HEK293 (cell line): Measurements from ENCODE around the gene UCK2.

Experiments
- CTCF ChIA-PET: fragments of 350-600 bp; formaldehyde crosslinking; extraction: SDS; loops from one replicate; lab custom pipeline; 2021; ENCODE audit warnings: antibody characterized with exemption; lab: Yijun Ruan, JAX
- POLR2A ChIA-PET: fragments of 300-600 bp; formaldehyde crosslinking; extraction: SDS; loops from one replicate; lab custom pipeline; 2020; ENCODE audit warnings: antibody characterized with exemption, inconsistent platforms; lab: Yijun Ruan, JAX
- H3K27ac ChIP-seq: fragments of 200-500 bp; sonication (Bioruptor generic); 2 replicates; pipeline ENCODE4 v1.5.1; 2014; ENCODE audit warnings: low read depth, low read length, control low read depth, inconsistent platforms; ENCODE audit errors: extremely low read depth
- H3K36me3 ChIP-seq, 2 experiments: fragments of 200-500 bp in 1 of 2; sonication (Bioruptor generic) in 1 of 2; 1 replicate in 1 of 2; 2 replicates in 1 of 2; pipeline ENCODE4 v1.5.1; 2014 to 2017; ENCODE audit warnings: inconsistent platforms in 2 of 2, low read length in 2 of 2; ENCODE audit not compliant: control insufficient read depth in 2 of 2, insufficient read depth in 1 of 2
- H3K4me1 ChIP-seq: fragments of 200-500 bp; sonication (Bioruptor generic); 2 replicates; pipeline ENCODE4 v1.5.1; 2014; ENCODE audit warnings: mild to moderate bottlenecking, low read length, inconsistent platforms; ENCODE audit not compliant: control insufficient read depth, insufficient read depth
- H3K4me3 ChIP-seq: 2 replicates; pipeline ENCODE4 v1.5.1; 2011; ENCODE audit warnings: low read depth, mild to moderate bottlenecking, control low read depth, low read length, moderate library complexity
- H3K9me3 ChIP-seq: fragments of 200-500 bp; sonication (Bioruptor generic); 2 replicates; pipeline ENCODE4 v1.5.1; 2014; ENCODE audit warnings: low read depth, low read length, inconsistent platforms; ENCODE audit not compliant: control insufficient read depth, insufficient read depth
- HOXD13 ChIP-seq: sonication (generic); formaldehyde crosslinking; IDR thresholded peaks from 2 replicates; pipeline ENCODE4 v1.8.0; 2022; ENCODE audit warnings: missing genetic modification reagents, borderline replicate concordance
- REPIN1 ChIP-seq: fragments of 450-650 bp; formaldehyde crosslinking; IDR thresholded peaks from 2 replicates; pipeline ENCODE4 v1.5.1; 2017; ENCODE audit warnings: missing biosample characterization, missing genetic modification characterization, low read depth
- TCF7L2 ChIP-seq: IDR thresholded peaks from 2 replicates; pipeline ENCODE4 v1.6.1; 2011; ENCODE audit warnings: low read depth, mild to moderate bottlenecking, inconsistent platforms, low read length, moderate library complexity, borderline replicate concordance
- TRIM28 ChIP-seq: IDR thresholded peaks from 2 replicates; pipeline ENCODE4 v1.6.1; 2011; ENCODE audit warnings: low read length, control low read depth, borderline replicate concordance
- ZBTB7A ChIP-seq: fragments of 450-650 bp; formaldehyde crosslinking; IDR thresholded peaks from 2 replicates; pipeline ENCODE4 v1.5.1; 2016; ENCODE audit warnings: low read depth, missing biosample characterization, missing genetic modification characterization
- ZEB2 ChIP-seq: fragments of 450-650 bp; formaldehyde crosslinking; IDR thresholded peaks from 2 replicates; pipeline ENCODE4 v1.5.1; 2016; ENCODE audit warnings: missing biosample characterization, missing genetic modification characterization
- ZNF114 ChIP-seq: fragments of 450-650 bp; formaldehyde crosslinking; IDR thresholded peaks from 2 replicates; pipeline ENCODE4 v1.5.0; 2017; ENCODE audit warnings: missing biosample characterization, missing genetic modification characterization
- ZNF211 ChIP-seq: fragments of 450-650 bp; formaldehyde crosslinking; IDR thresholded peaks from 2 replicates; pipeline ENCODE4 v1.5.1; 2016; ENCODE audit warnings: low read depth, missing biosample characterization, missing genetic modification characterization
- ZNF341 ChIP-seq: fragments of 450-650 bp; formaldehyde crosslinking; IDR thresholded peaks from 2 replicates; pipeline ENCODE4; 2016; ENCODE audit warnings: low read depth, missing biosample characterization, missing genetic modification characterization
- ZNF544 ChIP-seq: fragments of 450-650 bp; formaldehyde crosslinking; IDR thresholded peaks from 2 replicates; pipeline ENCODE4 v1.5.0; 2017; ENCODE audit warnings: missing biosample characterization, missing genetic modification characterization
- ZNF560 ChIP-seq: fragments of 450-650 bp; formaldehyde crosslinking; IDR thresholded peaks from 2 replicates; pipeline ENCODE4 v1.5.1; 2017; ENCODE audit warnings: missing biosample characterization, missing genetic modification characterization, borderline replicate concordance
- ZNF670 ChIP-seq: fragments of 450-650 bp; formaldehyde crosslinking; IDR thresholded peaks from 2 replicates; pipeline ENCODE4 v1.5.1; 2016; ENCODE audit warnings: missing biosample characterization, missing genetic modification characterization, low read depth
- ZSCAN30 ChIP-seq: fragments of 450-650 bp; IDR thresholded peaks from 2 replicates; pipeline ENCODE4 v1.5.1; 2018; ENCODE audit warnings: missing biosample characterization, mild to moderate bottlenecking, missing genetic modification characterization, moderate library complexity
- TF ChIP-seq, protein P1 (sequence below): fragments of 450-650 bp; formaldehyde crosslinking; IDR thresholded peaks from 2 replicates; pipeline ENCODE4 v1.5.1; 2016; ENCODE audit warnings: missing biosample characterization, missing genetic modification characterization, borderline replicate concordance
- TF ChIP-seq, protein P2 (sequence below): fragments of 450-650 bp; formaldehyde crosslinking; IDR thresholded peaks from 2 replicates; pipeline ENCODE4 v1.5.1; 2016; ENCODE audit warnings: missing biosample characterization, missing genetic modification characterization

The UCK2 gene

DNA sequence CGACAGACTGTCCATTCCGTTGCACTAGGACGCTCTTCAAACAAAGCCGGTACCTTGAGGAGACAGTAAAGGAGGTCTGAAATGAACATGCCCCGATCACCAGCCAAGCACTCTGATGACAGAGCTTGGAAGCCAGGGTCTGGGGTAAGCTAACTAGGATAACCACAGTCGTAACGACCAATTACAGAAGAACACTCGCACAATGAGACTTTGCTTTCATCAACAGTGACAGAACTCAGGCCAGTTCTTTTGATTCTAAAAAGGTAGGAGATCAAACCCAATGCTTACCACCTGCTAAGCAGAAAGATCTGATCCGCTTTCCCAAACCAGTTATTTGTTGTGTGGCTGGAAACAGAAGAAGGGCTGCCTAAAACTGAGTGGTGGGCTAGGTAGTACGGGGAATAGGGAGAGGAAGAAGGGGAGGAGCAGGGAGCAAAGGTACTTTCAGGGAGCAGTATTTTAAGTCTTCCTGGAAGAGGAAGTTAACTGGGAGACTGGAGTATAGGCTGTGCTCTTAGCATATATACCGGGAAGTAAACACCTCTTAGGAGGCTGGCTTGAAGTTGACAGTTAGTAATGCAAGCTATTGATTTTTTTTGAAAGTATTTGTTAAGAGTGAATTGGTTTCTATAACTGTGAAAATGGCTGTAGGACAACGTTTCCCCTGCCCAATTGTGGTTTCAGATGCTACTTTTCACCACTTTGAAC, 38.4 kb downstream of the UCK2 start:
- ChIA-PET CTCF (no interaction called here), POLR2A (no interaction called here)
- no peaks in the 10 kb centered on the region for H3K9me3 ChIP-seq
- peaks cover 4% of the 10 kb centered on the region; the same call in 1 of the 2 replicates for H3K4me1 ChIP-seq
- no peak overlapping the region for H3K4me3 ChIP-seq
- no peak for TF ChIP-seq ZNF560
- no peak for TF ChIP-seq HOXD13 (CRISPR knock-in tag)
- TF ChIP-seq, protein P1, sequence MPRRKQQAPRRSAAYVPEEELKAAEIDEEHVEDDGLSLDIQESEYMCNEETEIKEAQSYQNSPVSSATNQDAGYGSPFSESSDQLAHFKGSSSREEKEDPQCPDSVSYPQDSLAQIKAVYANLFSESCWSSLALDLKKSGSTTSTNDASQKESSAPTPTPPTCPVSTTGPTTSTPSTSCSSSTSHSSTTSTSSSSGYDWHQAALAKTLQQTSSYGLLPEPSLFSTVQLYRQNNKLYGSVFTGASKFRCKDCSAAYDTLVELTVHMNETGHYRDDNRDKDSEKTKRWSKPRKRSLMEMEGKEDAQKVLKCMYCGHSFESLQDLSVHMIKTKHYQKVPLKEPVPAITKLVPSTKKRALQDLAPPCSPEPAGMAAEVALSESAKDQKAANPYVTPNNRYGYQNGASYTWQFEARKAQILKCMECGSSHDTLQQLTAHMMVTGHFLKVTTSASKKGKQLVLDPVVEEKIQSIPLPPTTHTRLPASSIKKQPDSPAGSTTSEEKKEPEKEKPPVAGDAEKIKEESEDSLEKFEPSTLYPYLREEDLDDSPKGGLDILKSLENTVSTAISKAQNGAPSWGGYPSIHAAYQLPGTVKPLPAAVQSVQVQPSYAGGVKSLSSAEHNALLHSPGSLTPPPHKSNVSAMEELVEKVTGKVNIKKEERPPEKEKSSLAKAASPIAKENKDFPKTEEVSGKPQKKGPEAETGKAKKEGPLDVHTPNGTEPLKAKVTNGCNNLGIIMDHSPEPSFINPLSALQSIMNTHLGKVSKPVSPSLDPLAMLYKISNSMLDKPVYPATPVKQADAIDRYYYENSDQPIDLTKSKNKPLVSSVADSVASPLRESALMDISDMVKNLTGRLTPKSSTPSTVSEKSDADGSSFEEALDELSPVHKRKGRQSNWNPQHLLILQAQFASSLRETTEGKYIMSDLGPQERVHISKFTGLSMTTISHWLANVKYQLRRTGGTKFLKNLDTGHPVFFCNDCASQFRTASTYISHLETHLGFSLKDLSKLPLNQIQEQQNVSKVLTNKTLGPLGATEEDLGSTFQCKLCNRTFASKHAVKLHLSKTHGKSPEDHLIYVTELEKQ = no peak
- TF ChIP-seq ZNF341 (tag by site-specific recombination) = no peak
- no peak for TF ChIP-seq ZEB2 (tag by site-specific recombination)
- TF ChIP-seq ZBTB7A (tag by site-specific recombination) = no peak
- no peak for TF ChIP-seq ZNF544 (tag by site-specific recombination)
- TF ChIP-seq ZSCAN30 = no peak
- no peak for TF ChIP-seq ZNF114
- no peak for TF ChIP-seq ZNF211 (tag by site-specific recombination)
- TF ChIP-seq REPIN1 (tag by site-specific recombination) = no peak
- no peak for TF ChIP-seq TRIM28
- no peak for TF ChIP-seq ZNF670 (tag by site-specific recombination)
- H3K36me3 ChIP-seq = no peaks in the 10 kb centered on the region
- H3K27ac ChIP-seq = no peak overlapping the region

DNA sequence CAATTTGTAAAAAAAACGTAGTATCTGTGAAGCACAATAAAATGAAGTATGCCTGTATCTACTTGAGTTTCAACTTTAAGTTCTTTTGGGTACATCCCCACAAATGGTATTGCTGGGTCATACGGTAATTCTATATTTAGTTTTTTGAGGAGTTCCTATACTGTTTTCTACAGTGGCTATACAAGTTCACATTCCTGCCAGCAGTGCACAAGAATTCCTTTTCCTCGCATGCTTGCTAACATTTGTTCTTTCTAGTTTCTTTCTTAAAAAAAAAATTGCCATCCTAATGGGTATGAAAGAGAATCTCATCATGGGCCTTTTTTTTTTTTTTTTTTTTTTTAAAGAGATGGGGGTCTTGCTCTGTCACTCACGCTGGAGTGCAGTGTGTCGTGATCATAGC, 41.9 kb downstream of the UCK2 start:
- POLR2A ChIA-PET = no interaction called here
- no peak overlapping the region for H3K27ac ChIP-seq
- no peaks in the 10 kb centered on the region for H3K4me1 ChIP-seq
- H3K36me3 ChIP-seq = no peaks in the 10 kb centered on the region
- CTCF ChIA-PET = no interaction called here
- no peaks in the 10 kb centered on the region for H3K9me3 ChIP-seq
- TF ChIP-seq ZNF211 (tag by site-specific recombination) = no peak
- TF ChIP-seq, all 188 proteins: peak for 0
- no peak overlapping the region for H3K4me3 ChIP-seq

DNA sequence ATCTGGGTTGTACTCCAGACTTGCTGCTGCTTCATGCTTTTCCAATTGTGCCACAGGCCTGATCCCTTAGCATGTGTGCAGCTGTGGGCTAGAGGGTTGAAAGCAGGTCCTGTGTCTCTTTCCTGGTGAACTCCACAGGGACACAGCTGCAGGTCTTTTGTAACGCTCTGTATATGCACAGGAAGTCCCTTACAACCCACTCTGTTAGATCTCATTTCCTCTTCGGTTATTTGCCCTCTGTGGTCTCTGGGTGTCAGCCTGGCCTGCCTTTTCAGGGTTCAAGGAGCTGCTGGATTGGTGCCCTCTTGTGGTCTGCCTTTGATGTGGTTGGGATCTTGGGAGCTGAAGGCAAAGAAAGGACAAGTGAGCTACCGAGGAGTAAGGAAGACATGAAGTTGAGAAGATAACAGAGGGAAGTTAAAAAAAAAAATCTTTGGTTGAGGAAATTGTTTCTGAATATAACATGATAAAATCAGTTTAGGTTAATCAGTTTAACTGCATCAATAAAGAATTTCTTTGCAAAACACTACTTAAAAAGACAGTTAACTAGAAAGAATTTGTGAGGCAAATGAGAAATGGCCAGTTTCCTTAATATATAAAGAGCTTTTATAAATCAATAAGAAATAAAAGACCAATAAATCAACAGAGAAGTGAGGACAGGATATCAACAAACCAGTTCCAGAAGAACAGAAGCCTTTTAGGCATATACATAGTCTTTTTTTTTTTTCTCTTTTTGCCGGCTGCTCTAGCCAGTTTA, 44.1 kb downstream of the UCK2 start:
- TF ChIP-seq, protein P2, sequence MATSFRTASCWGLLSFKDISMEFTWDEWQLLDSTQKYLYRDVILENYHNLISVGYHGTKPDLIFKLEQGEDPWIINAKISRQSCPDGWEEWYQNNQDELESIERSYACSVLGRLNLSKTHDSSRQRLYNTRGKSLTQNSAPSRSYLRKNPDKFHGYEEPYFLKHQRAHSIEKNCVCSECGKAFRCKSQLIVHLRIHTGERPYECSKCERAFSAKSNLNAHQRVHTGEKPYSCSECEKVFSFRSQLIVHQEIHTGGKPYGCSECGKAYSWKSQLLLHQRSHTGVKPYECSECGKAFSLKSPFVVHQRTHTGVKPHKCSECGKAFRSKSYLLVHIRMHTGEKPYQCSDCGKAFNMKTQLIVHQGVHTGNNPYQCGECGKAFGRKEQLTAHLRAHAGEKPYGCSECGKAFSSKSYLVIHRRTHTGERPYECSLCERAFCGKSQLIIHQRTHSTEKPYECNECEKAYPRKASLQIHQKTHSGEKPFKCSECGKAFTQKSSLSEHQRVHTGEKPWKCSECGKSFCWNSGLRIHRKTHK (tag by site-specific recombination) = no peak
- TF ChIP-seq TCF7L2 = peak; percentile 79; the same call in 1 of the 2 replicates
- TF ChIP-seq, all 188 proteins: peak for 1
- no peaks in the 10 kb centered on the region for H3K9me3 ChIP-seq
- CTCF ChIA-PET = interaction anchor here (0.6 to 1.6 kb wide), 14 partner anchors 8 to 1419 kb away, joined by 3 to 6 read pairs (median 4); no protein-coding TSS in a partner anchor
- H3K4me3 ChIP-seq = no peak overlapping the region
- no peaks in the 10 kb centered on the region for H3K36me3 ChIP-seq
- POLR2A ChIA-PET = interaction anchor here (0.7 to 1.1 kb wide), 2 partner anchors 13 to 42 kb away, joined by 3 read pairs; no protein-coding TSS in a partner anchor
- no peak overlapping the region for H3K27ac ChIP-seq
- H3K4me1 ChIP-seq = no peaks in the 10 kb centered on the region
